Uterus (tissue), 2 donors: ENCODE data around the gene RPP30.

Source experiments
- POLR2A ChIP-seq, 2 donors: fragments of 450-650 bp; IDR thresholded peaks; one replicate each; pipeline ENCODE4 v1.6.1; 2016; ENCODE audit warnings: antibody characterized with exemption in 2 of 2, mild to moderate bottlenecking in 1 of 2, moderate library complexity in 1 of 2
- TF ChIP-seq, protein P1 (sequence below), 4 experiments: fragments of 200-600 bp in 2 of 4; fragments of 450-650 bp in 2 of 4; sonication (generic) in 2 of 4; IDR thresholded peaks; one replicate each; pipeline ENCODE4 v1.5.1; 2016 to 2019; ENCODE audit warnings: antibody characterized with exemption in 4 of 4, mild to moderate bottlenecking in 2 of 4, moderate library complexity in 1 of 4

- TF ChIP-seq, protein P1, sequence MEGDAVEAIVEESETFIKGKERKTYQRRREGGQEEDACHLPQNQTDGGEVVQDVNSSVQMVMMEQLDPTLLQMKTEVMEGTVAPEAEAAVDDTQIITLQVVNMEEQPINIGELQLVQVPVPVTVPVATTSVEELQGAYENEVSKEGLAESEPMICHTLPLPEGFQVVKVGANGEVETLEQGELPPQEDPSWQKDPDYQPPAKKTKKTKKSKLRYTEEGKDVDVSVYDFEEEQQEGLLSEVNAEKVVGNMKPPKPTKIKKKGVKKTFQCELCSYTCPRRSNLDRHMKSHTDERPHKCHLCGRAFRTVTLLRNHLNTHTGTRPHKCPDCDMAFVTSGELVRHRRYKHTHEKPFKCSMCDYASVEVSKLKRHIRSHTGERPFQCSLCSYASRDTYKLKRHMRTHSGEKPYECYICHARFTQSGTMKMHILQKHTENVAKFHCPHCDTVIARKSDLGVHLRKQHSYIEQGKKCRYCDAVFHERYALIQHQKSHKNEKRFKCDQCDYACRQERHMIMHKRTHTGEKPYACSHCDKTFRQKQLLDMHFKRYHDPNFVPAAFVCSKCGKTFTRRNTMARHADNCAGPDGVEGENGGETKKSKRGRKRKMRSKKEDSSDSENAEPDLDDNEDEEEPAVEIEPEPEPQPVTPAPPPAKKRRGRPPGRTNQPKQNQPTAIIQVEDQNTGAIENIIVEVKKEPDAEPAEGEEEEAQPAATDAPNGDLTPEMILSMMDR (IDR thresholded peaks at IDR 0.05): no peak
- TF ChIP-seq POLR2A (IDR thresholded peaks at IDR 0.05): no peak
Measured at GRCh38 chr10:90927293-90927692, 55.5 kb downstream of the RPP30 start.
